GM23338 (cell line): ENCODE data around the gene BEND5. TPM values are rescaled to one million over a fixed set of nuclear protein-coding genes. Genes with fewer than 3 reads are reported as not detected.
A peak's percentile ranks its signal among the peaks of the same experiment; 100 is the strongest.

Experiments used
- ATAC-seq: fragments of 200-7000 bp; cut with Tn5 transposase; 3 replicates; pipeline ENCODE4 v1.9.1; 2020
- DNase-seq: peaks from one replicate; pipeline ENCODE4 v3.0.0-alpha.2; 2015; ENCODE audit warnings: low spot score
- H2AFZ ChIP-seq: fragments of 200-600 bp; sonication (generic); 2 replicates; pipeline ENCODE4 v1.8.0; 2016; ENCODE audit warnings: antibody characterized with exemption, mild to moderate bottlenecking, moderate library complexity
- H3F3A ChIP-seq: fragments of 200-600 bp; sonication (generic); replicated peaks from 2 replicates; pipeline ENCODE4 v1.8.0; 2017; ENCODE audit warnings: antibody characterized with exemption, mixed run types, low read depth
- H3K27ac ChIP-seq: fragments of 200-600 bp; sonication (generic); 2 replicates; pipeline ENCODE4 v1.6.1; 2016; ENCODE audit warnings: low read depth
- H3K27me3 ChIP-seq: fragments of 200-600 bp; sonication (generic); 2 replicates; pipeline ENCODE4 v1.8.0; 2016; ENCODE audit warnings: mild to moderate bottlenecking, mixed run types, moderate library complexity; ENCODE audit not compliant: insufficient read depth
- H3K36me3 ChIP-seq: fragments of 200-600 bp; sonication (generic); 2 replicates; pipeline ENCODE4 v1.8.0; 2016; ENCODE audit warnings: mild to moderate bottlenecking; ENCODE audit not compliant: insufficient read depth
- H3K4me1 ChIP-seq: fragments of 200-600 bp; sonication (generic); 2 replicates; pipeline ENCODE4 v1.8.0; 2016; ENCODE audit warnings: mild to moderate bottlenecking, moderate library complexity; ENCODE audit not compliant: insufficient read depth
- H3K4me2 ChIP-seq: fragments of 200-600 bp; sonication (generic); 2 replicates; pipeline ENCODE4 v1.7.1; 2017; ENCODE audit warnings: mixed run types
- H3K4me3 ChIP-seq: fragments of 200-600 bp; sonication (generic); 2 replicates; pipeline ENCODE4 v1.6.1; 2016; ENCODE audit warnings: mixed run types
- H3K79me2 ChIP-seq: fragments of 200-600 bp; sonication (generic); replicated peaks from 2 replicates; pipeline ENCODE4 v1.8.0; 2017; ENCODE audit warnings: mild to moderate bottlenecking; ENCODE audit not compliant: insufficient read depth
- H3K9me2 ChIP-seq: fragments of 200-600 bp; sonication (generic); 2 replicates; pipeline ENCODE4 v1.8.0; 2017; ENCODE audit not compliant: insufficient read depth
- H4K20me1 ChIP-seq: fragments of 200-600 bp; sonication (generic); replicated peaks from 2 replicates; pipeline ENCODE4 v1.8.0; 2017; ENCODE audit warnings: mild to moderate bottlenecking; ENCODE audit not compliant: insufficient read depth
- H3K27ac Mint-ChIP-seq: 2 replicates; pipeline ENCODE4 v1.8.0; 2020; ENCODE audit warnings: inconsistent platforms, mild to moderate bottlenecking, moderate library complexity, mixed read lengths
- H3K27me3 Mint-ChIP-seq: 3 replicates; pipeline ENCODE4 v1.8.0; 2022; ENCODE audit warnings: low read depth, mild to moderate bottlenecking, moderate library complexity, mixed read lengths, inconsistent platforms; ENCODE audit not compliant: insufficient read depth, poor library complexity
- H3K36me3 Mint-ChIP-seq: 3 replicates; pipeline ENCODE4 v1.8.0; 2021; ENCODE audit warnings: low read depth, mild to moderate bottlenecking, inconsistent platforms, moderate library complexity, mixed read lengths
- H3K4me1 Mint-ChIP-seq: 3 replicates; pipeline ENCODE4 v1.8.0; 2020; ENCODE audit warnings: mild to moderate bottlenecking, inconsistent platforms, mixed read lengths
- H3K4me3 Mint-ChIP-seq: 3 replicates; pipeline ENCODE4 v1.8.0; 2021; ENCODE audit warnings: moderate library complexity, mild to moderate bottlenecking, inconsistent platforms, mixed read lengths
- H3K9me3 Mint-ChIP-seq: 3 replicates; pipeline ENCODE4 v1.8.0; 2020; ENCODE audit warnings: moderate library complexity, mild to moderate bottlenecking, inconsistent platforms, mixed read lengths
- CREB1 ChIP-seq: fragments of 250-450 bp; sonication (Bioruptor Pico); IDR thresholded peaks from 2 replicates; pipeline ENCODE4 v1.5.0; 2020; ENCODE audit warnings: low read depth, mild to moderate bottlenecking, moderate library complexity
- CTCF ChIP-seq, 2 experiments: fragments of 200-600 bp in 1 of 2; sonication (generic) in 1 of 2; conservative IDR thresholded peaks; 2 replicates each; pipeline versions ENCODE4 v1.5.1 to v1.6.1; 2016 to 2017; ENCODE audit warnings: antibody characterized with exemption in 2 of 2, low read depth in 2 of 2, mild to moderate bottlenecking in 2 of 2, moderate library complexity in 1 of 2
- EZH2 ChIP-seq: fragments of 200-600 bp; sonication (generic); IDR thresholded peaks from one replicate; pipeline ENCODE4 v1.8.0; 2017; ENCODE audit warnings: antibody characterized with exemption, mild to moderate bottlenecking, low read depth; ENCODE audit not compliant: unreplicated experiment
- EZH2phosphoT487 ChIP-seq: fragments of 200-600 bp; sonication (generic); IDR thresholded peaks from one replicate; pipeline ENCODE4 v1.8.1; 2018; ENCODE audit warnings: antibody characterized with exemption; ENCODE audit not compliant: unreplicated experiment
- JUNB ChIP-seq: IDR thresholded peaks from one replicate; pipeline ENCODE4 v1.6.1; 2016; ENCODE audit warnings: antibody characterized with exemption; ENCODE audit not compliant: unreplicated experiment
- NANOG ChIP-seq: IDR thresholded peaks from 2 replicates; pipeline ENCODE4 v1.6.1; 2016; ENCODE audit warnings: antibody characterized with exemption, borderline replicate concordance
- POLR2AphosphoS5 ChIP-seq: IDR thresholded peaks from 2 replicates; pipeline ENCODE4 v1.6.1; 2016; ENCODE audit warnings: antibody characterized with exemption, low read depth
- REST ChIP-seq: IDR thresholded peaks from one replicate; pipeline ENCODE4 v1.6.1; 2018; ENCODE audit warnings: antibody characterized with exemption; ENCODE audit not compliant: unreplicated experiment
- STAT1 ChIP-seq: IDR thresholded peaks from one replicate; pipeline ENCODE4 v1.6.1; 2016; ENCODE audit warnings: antibody characterized with exemption; ENCODE audit not compliant: unreplicated experiment
- ZNF114 ChIP-seq: fragments of 250-450 bp; sonication (Bioruptor Pico); IDR thresholded peaks from 2 replicates; pipeline ENCODE4 v1.5.0; 2020; ENCODE audit warnings: mild to moderate bottlenecking, moderate library complexity
- ZNF331 ChIP-seq: fragments of 250-450 bp; sonication (Bioruptor Pico); IDR thresholded peaks from 2 replicates; pipeline ENCODE4 v1.5.0; 2020; ENCODE audit warnings: low read depth, mild to moderate bottlenecking, moderate library complexity
- polyA plus RNA-seq: library from polyadenylated mRNA; unstranded; fragments of >200 nt; fragmentation: Nextera tagmentation; extraction: Ambion mirVana; gene quantifications from 2 replicates; pipeline ENCODE4 v1.2.1, GENCODE V29; 2016
- total RNA-seq: library from RNA; depleted of rRNA; stranded (reverse); fragments of >200 nt; shearing (Covaris generic); gene quantifications from 2 replicates; pipeline ENCODE4 v1.2.3, GENCODE V29; 2014
- TF ChIP-seq, protein P1 (sequence below): IDR thresholded peaks from 2 replicates; pipeline ENCODE4 v1.6.1; 2016; ENCODE audit warnings: antibody characterized with exemption
- TF ChIP-seq, protein P2 (sequence below): fragments of 250-450 bp; sonication (Bioruptor Pico); IDR thresholded peaks from 2 replicates; pipeline ENCODE4 v1.5.0; 2020; ENCODE audit warnings: mild to moderate bottlenecking, moderate library complexity

Gene BEND5
- total and polyA plus RNA-seq, 2 experiments from 2014 or later, result 6.8 to 12.3 TPM

DNA sequence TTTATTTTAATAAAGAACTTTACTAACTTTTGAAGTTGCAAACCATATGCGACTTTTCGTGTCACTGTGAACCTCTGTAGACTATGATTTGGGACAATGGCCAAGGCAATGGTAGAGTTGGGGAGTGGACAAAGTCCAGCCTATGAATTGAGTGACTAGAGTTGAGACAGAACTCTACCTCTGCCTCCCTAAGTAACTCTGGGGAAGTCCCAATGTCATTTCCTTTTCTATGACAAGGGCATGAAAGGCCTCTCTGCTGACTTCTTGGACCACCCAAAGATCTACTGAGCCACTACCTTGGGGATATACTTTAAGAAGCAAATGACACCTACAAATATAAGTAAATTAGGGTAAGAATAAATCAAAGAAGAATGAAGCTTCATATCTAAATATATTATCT is 19.3 kb downstream of the BEND5 start:
- Histone ChIP-seq H3K9me2 (peaks cover 9% of the 10 kb centered on the region; the same call in 1 of the 2 replicates), H3K27ac (no peak overlapping the region), H3K27me3 (no peaks in the 10 kb centered on the region), H2AFZ (no peak overlapping the region), H3K4me1 (peaks cover 16% of the 10 kb centered on the region; the same call in 1 of the 2 replicates), H3F3A (no peaks in the 10 kb centered on the region), H3K36me3 (peaks cover 8% of the 10 kb centered on the region), H3K4me3 (no peak overlapping the region), H4K20me1 (no peaks in the 10 kb centered on the region), H3K79me2 (no peaks in the 10 kb centered on the region), H3K4me2 (peak overlapping the region; percentile 22; the same call in 1 of the 2 replicates)
- H3K4me1 Mint-ChIP-seq, result peaks cover 27% of the 10 kb centered on the region
- H3K27me3 Mint-ChIP-seq, result peaks cover 4% of the 10 kb centered on the region
- TF ChIP-seq EZH2phosphoT487 (no peak), POLR2AphosphoS5 (no peak), NANOG (no peak), ZNF331 (no peak), EZH2 (no peak), STAT1 (no peak), CREB1 (CRISPR knock-in tag) (no peak), JUNB (no peak), REST (no peak), CTCF (conservative IDR thresholded peaks at IDR 0.05; ENCODE audit: low read depth in 2 of 2) (no peak), ZNF114 (CRISPR knock-in tag) (no peak)
- TF ChIP-seq, protein P1, sequence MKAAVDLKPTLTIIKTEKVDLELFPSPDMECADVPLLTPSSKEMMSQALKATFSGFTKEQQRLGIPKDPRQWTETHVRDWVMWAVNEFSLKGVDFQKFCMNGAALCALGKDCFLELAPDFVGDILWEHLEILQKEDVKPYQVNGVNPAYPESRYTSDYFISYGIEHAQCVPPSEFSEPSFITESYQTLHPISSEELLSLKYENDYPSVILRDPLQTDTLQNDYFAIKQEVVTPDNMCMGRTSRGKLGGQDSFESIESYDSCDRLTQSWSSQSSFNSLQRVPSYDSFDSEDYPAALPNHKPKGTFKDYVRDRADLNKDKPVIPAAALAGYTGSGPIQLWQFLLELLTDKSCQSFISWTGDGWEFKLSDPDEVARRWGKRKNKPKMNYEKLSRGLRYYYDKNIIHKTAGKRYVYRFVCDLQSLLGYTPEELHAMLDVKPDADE, result no peak
- TF ChIP-seq, protein P2, sequence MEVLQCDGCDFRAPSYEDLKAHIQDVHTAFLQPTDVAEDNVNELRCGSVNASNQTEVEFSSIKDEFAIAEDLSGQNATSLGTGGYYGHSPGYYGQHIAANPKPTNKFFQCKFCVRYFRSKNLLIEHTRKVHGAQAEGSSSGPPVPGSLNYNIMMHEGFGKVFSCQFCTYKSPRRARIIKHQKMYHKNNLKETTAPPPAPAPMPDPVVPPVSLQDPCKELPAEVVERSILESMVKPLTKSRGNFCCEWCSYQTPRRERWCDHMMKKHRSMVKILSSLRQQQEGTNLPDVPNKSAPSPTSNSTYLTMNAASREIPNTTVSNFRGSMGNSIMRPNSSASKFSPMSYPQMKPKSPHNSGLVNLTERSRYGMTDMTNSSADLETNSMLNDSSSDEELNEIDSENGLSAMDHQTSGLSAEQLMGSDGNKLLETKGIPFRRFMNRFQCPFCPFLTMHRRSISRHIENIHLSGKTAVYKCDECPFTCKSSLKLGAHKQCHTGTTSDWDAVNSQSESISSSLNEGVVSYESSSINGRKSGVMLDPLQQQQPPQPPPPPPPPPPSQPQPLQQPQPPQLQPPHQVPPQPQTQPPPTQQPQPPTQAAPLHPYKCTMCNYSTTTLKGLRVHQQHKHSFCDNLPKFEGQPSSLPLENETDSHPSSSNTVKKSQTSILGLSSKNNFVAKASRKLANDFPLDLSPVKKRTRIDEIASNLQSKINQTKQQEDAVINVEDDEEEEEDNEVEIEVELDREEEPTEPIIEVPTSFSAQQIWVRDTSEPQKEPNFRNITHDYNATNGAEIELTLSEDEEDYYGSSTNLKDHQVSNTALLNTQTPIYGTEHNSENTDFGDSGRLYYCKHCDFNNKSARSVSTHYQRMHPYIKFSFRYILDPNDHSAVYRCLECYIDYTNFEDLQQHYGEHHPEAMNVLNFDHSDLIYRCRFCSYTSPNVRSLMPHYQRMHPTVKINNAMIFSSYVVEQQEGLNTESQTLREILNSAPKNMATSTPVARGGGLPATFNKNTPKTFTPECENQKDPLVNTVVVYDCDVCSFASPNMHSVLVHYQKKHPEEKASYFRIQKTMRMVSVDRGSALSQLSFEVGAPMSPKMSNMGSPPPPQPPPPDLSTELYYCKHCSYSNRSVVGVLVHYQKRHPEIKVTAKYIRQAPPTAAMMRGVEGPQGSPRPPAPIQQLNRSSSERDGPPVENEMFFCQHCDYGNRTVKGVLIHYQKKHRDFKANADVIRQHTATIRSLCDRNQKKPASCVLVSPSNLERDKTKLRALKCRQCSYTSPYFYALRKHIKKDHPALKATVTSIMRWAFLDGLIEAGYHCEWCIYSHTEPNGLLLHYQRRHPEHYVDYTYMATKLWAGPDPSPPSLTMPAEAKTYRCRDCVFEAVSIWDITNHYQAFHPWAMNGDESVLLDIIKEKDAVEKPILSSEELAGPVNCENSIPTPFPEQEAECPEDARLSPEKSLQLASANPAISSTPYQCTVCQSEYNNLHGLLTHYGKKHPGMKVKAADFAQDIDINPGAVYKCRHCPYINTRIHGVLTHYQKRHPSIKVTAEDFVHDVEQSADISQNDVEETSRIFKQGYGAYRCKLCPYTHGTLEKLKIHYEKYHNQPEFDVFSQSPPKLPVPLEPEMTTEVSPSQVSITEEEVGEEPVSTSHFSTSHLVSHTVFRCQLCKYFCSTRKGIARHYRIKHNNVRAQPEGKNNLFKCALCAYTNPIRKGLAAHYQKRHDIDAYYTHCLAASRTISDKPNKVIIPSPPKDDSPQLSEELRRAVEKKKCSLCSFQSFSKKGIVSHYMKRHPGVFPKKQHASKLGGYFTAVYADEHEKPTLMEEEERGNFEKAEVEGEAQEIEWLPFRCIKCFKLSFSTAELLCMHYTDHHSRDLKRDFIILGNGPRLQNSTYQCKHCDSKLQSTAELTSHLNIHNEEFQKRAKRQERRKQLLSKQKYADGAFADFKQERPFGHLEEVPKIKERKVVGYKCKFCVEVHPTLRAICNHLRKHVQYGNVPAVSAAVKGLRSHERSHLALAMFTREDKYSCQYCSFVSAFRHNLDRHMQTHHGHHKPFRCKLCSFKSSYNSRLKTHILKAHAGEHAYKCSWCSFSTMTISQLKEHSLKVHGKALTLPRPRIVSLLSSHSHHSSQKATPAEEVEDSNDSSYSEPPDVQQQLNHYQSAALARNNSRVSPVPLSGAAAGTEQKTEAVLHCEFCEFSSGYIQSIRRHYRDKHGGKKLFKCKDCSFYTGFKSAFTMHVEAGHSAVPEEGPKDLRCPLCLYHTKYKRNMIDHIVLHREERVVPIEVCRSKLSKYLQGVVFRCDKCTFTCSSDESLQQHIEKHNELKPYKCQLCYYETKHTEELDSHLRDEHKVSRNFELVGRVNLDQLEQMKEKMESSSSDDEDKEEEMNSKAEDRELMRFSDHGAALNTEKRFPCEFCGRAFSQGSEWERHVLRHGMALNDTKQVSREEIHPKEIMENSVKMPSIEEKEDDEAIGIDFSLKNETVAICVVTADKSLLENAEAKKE, result no peak
- ATAC-seq, result no peak
- no peaks in the 10 kb centered on the region for H3K9me3 Mint-ChIP-seq
- H3K36me3 Mint-ChIP-seq, result peaks cover 30% of the 10 kb centered on the region
- H3K27ac Mint-ChIP-seq, result no peak overlapping the region
- no peak overlapping the region for H3K4me3 Mint-ChIP-seq
- no peak for DNase-seq
